Measurements from ENCODE around the gene GRIK4.

The GRIK4 gene

DNA sequence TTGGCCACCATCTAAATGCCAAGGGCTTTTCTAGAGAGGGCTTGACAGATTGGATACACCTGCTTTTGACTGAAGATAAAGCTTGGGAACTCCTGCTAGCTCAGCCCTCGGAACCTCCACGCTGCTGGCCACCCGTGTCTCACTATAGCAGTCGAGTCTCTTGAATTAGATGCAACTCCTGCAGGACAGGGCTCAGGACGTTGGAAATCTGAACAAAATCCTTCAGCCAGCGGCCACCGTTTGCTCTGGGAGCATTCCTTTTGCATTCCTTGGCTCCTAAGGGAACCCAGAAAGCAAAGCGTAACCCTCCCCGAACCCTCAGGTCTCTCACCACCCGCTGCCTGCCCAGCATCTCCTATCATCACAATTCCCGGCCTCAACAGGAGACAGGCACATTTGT, 77.8 kb downstream of the GRIK4 start:
- no peak for TF ChIP-seq CTCF (conservative IDR thresholded peaks at IDR 0.05; ENCODE audit: low read depth, low read length)
- no peak for DNase-seq (ENCODE audit: low read depth)
- H3K4me3 ChIP-seq (ENCODE audit: low read depth, low read length): no peak overlapping the region

DNA sequence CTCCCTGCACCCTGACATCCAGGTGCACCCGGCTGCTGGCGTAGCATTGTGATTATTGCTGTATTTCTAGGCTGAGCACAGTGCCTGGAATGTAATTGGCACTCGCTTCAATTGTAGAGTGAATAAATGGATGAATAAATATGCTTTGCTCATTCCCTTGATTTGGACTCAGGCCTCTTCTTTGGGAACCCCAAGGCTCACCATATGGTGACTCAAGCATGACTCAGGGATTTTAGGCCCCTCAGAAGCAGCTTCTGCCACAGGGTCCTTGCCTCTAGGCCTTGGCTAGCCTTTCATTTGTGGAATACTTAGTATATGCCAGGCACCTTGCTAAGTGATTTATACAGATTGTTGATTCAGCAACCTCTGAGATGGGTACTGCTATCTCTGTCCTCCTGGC, 78.9 kb downstream of the GRIK4 start:
- no peak for TF ChIP-seq CTCF (conservative IDR thresholded peaks at IDR 0.05; ENCODE audit: low read depth, low read length)
- no peak for DNase-seq (ENCODE audit: low read depth)
- H3K4me3 ChIP-seq (ENCODE audit: low read depth, low read length): no peak overlapping the region

GRCh38 chr11:120594746-120595145, 83.2 kb downstream of the GRIK4 start:
- H3K4me3 ChIP-seq (ENCODE audit: low read depth, low read length): no peak overlapping the region
- no peak for DNase-seq (ENCODE audit: low read depth)
- no peak for TF ChIP-seq CTCF (conservative IDR thresholded peaks at IDR 0.05; ENCODE audit: low read depth, low read length)

- DNase-seq (ENCODE audit: low read depth): no peak
- TF ChIP-seq CTCF (conservative IDR thresholded peaks at IDR 0.05; ENCODE audit: low read depth, low read length): no peak
- H3K4me3 ChIP-seq (ENCODE audit: low read depth, low read length): no peak overlapping the region
Measured at GRCh38 chr11:120595557-120595956, 84.0 kb downstream of the GRIK4 start.

GRCh38 chr11:120597250-120598215, 86.0 kb downstream of the GRIK4 start:
- no peak overlapping the region for H3K4me3 ChIP-seq (ENCODE audit: low read depth, low read length)
- TF ChIP-seq CTCF (conservative IDR thresholded peaks at IDR 0.05; ENCODE audit: low read depth, low read length): no peak
- DNase-seq (ENCODE audit: low read depth): no peak

- no peak for DNase-seq (ENCODE audit: low read depth)
- TF ChIP-seq CTCF (conservative IDR thresholded peaks at IDR 0.05; ENCODE audit: low read depth, low read length): no peak
- no peak overlapping the region for H3K4me3 ChIP-seq (ENCODE audit: low read depth, low read length)
Measured at GRCh38 chr11:120598517-120599257, 87.1 kb downstream of the GRIK4 start.

Data from choroid plexus epithelial cell (primary cell).